Measurements from ENCODE around the gene PGA3.
"Not testable (repeated sequence)": the region's sequence is repeated elsewhere in the genome, so short reads cannot be mapped to it uniquely, and the experiment has no call there.

PGA3 gene

GRCh38 chr11:61173456-61173855 is 29.9 kb upstream of the PGA3 start:
- Histone ChIP-seq H3K27ac (ENCODE audit: low read depth, low read length) (no peak overlapping the region), H2BK15ac (replicated peaks; ENCODE audit: low read depth) (no peak overlapping the region), H3K79me1 (ENCODE audit: low read length) (no peaks in the 10 kb centered on the region), H4K5ac (ENCODE audit: low read length) (no peak overlapping the region), H3K27me3 (ENCODE audit: insufficient read depth, low read length, poor library complexity) (no peaks in the 10 kb centered on the region), H3K18ac (ENCODE audit: low read length) (no peak overlapping the region), H3K4me3 (ENCODE audit: low read length) (no peak overlapping the region), H3K9ac (ENCODE audit: low read length) (no peak overlapping the region), H2AK5ac (ENCODE audit: low read length) (no peak overlapping the region), H3K56ac (ENCODE audit: low read length) (no peak overlapping the region), H3K79me2 (ENCODE audit: control insufficient read depth, insufficient read depth, low read length) (no peaks in the 10 kb centered on the region), H3K36me3 (ENCODE audit: control insufficient read depth, insufficient read depth, low read length) (no peaks in the 10 kb centered on the region), H3K23ac (ENCODE audit: low read length) (no peak overlapping the region), H3K4me2 (ENCODE audit: low read length) (no peak overlapping the region), H4K8ac (ENCODE audit: low read depth, low read length) (no peak overlapping the region), H2BK120ac (ENCODE audit: low read depth, low read length) (no peak overlapping the region), H3K4me1 (ENCODE audit: control insufficient read depth, low read depth, low read length) (no peaks in the 10 kb centered on the region), H2BK5ac (ENCODE audit: low read length) (no peak overlapping the region), H3K4ac (ENCODE audit: low read depth, low read length) (no peak overlapping the region)
- WGBS (ENCODE audit: extremely low coverage, insufficient coverage, low lambda C conversion rate): no CpG with 5 or more reads among the region's 4 CpGs
- DNase-seq: no peak

- H2BK120ac ChIP-seq (ENCODE audit: low read depth, low read length): no peak overlapping the region
- H2BK15ac ChIP-seq (replicated peaks; ENCODE audit: low read depth): no peak overlapping the region
- no peak for DNase-seq
- no peaks in the 10 kb centered on the region for H3K4me1 ChIP-seq (ENCODE audit: control insufficient read depth, low read depth, low read length)
- H3K79me1 ChIP-seq (ENCODE audit: low read length): no peaks in the 10 kb centered on the region
- WGBS (ENCODE audit: extremely low coverage, insufficient coverage, low lambda C conversion rate): no CpG with 5 or more reads among the region's 6 CpGs
- H3K4ac ChIP-seq (ENCODE audit: low read depth, low read length): no peak overlapping the region
- H3K18ac ChIP-seq (ENCODE audit: low read length): no peak overlapping the region
- no peak overlapping the region for H3K56ac ChIP-seq (ENCODE audit: low read length)
- no peaks in the 10 kb centered on the region for H3K36me3 ChIP-seq (ENCODE audit: control insufficient read depth, insufficient read depth, low read length)
- no peak overlapping the region for H4K8ac ChIP-seq (ENCODE audit: low read depth, low read length)
- H3K79me2 ChIP-seq (ENCODE audit: control insufficient read depth, insufficient read depth, low read length): no peaks in the 10 kb centered on the region
- H3K27me3 ChIP-seq (ENCODE audit: insufficient read depth, low read length, poor library complexity): no peaks in the 10 kb centered on the region
- no peak overlapping the region for H3K4me2 ChIP-seq (ENCODE audit: low read length)
- no peak overlapping the region for H2AK5ac ChIP-seq (ENCODE audit: low read length)
- no peak overlapping the region for H2BK5ac ChIP-seq (ENCODE audit: low read length)
- H3K9ac ChIP-seq (ENCODE audit: low read length): no peak overlapping the region
- H3K23ac ChIP-seq (ENCODE audit: low read length): no peak overlapping the region
- no peak overlapping the region for H3K4me3 ChIP-seq (ENCODE audit: low read length)
- H4K5ac ChIP-seq (ENCODE audit: low read length): no peak overlapping the region
- no peak overlapping the region for H3K27ac ChIP-seq (ENCODE audit: low read depth, low read length)
Measured at GRCh38 chr11:61174273-61174672, 29.0 kb upstream of the PGA3 start.

- Histone ChIP-seq H3K9ac (ENCODE audit: low read length) (no peak overlapping the region), H3K4me3 (ENCODE audit: low read length) (no peak overlapping the region), H4K5ac (ENCODE audit: low read length) (no peak overlapping the region), H3K27ac (ENCODE audit: low read depth, low read length) (no peak overlapping the region), H4K8ac (ENCODE audit: low read depth, low read length) (no peak overlapping the region), H2AK5ac (ENCODE audit: low read length) (no peak overlapping the region), H3K79me1 (ENCODE audit: low read length) (no peaks in the 10 kb centered on the region), H3K4me2 (ENCODE audit: low read length) (no peak overlapping the region), H3K79me2 (ENCODE audit: control insufficient read depth, insufficient read depth, low read length) (no peaks in the 10 kb centered on the region), H2BK120ac (ENCODE audit: low read depth, low read length) (no peak overlapping the region), H2BK5ac (ENCODE audit: low read length) (no peak overlapping the region), H3K4ac (ENCODE audit: low read depth, low read length) (no peak overlapping the region), H3K56ac (ENCODE audit: low read length) (no peak overlapping the region), H2BK15ac (replicated peaks; ENCODE audit: low read depth) (no peak overlapping the region), H3K27me3 (ENCODE audit: insufficient read depth, low read length, poor library complexity) (no peaks in the 10 kb centered on the region), H3K23ac (ENCODE audit: low read length) (no peak overlapping the region), H3K4me1 (ENCODE audit: control insufficient read depth, low read depth, low read length) (no peaks in the 10 kb centered on the region), H3K18ac (ENCODE audit: low read length) (no peak overlapping the region), H3K36me3 (ENCODE audit: control insufficient read depth, insufficient read depth, low read length) (no peaks in the 10 kb centered on the region)
- no peak for DNase-seq
- no CpG with 5 or more reads among the region's 6 CpGs for whole genome bisulfite sequencing (ENCODE audit: extremely low coverage, insufficient coverage, low lambda C conversion rate)
Measured at GRCh38 chr11:61174949-61175348, 28.4 kb upstream of the PGA3 start.

- Histone ChIP-seq H2BK15ac (replicated peaks; ENCODE audit: low read depth) (no peak overlapping the region), H3K36me3 (ENCODE audit: control insufficient read depth, insufficient read depth, low read length) (no peaks in the 10 kb centered on the region), H3K4me3 (ENCODE audit: low read length) (no peak overlapping the region), H3K4ac (ENCODE audit: low read depth, low read length) (no peak overlapping the region), H2BK5ac (ENCODE audit: low read length) (no peak overlapping the region), H4K8ac (ENCODE audit: low read depth, low read length) (no peak overlapping the region), H3K18ac (ENCODE audit: low read length) (no peak overlapping the region), H4K5ac (ENCODE audit: low read length) (no peak overlapping the region), H3K4me1 (ENCODE audit: control insufficient read depth, low read depth, low read length) (no peaks in the 10 kb centered on the region), H2AK5ac (ENCODE audit: low read length) (no peak overlapping the region), H3K4me2 (ENCODE audit: low read length) (no peak overlapping the region), H2BK120ac (ENCODE audit: low read depth, low read length) (no peak overlapping the region), H3K79me2 (ENCODE audit: control insufficient read depth, insufficient read depth, low read length) (no peaks in the 10 kb centered on the region), H3K27me3 (ENCODE audit: insufficient read depth, low read length, poor library complexity) (no peaks in the 10 kb centered on the region), H3K79me1 (ENCODE audit: low read length) (no peaks in the 10 kb centered on the region), H3K9ac (ENCODE audit: low read length) (no peak overlapping the region), H3K56ac (ENCODE audit: low read length) (no peak overlapping the region), H3K27ac (ENCODE audit: low read depth, low read length) (no peak overlapping the region), H3K23ac (ENCODE audit: low read length) (no peak overlapping the region)
- no CpG with 5 or more reads among the region's 6 CpGs for WGBS (ENCODE audit: extremely low coverage, insufficient coverage, low lambda C conversion rate)
- no peak for DNase-seq
Measured at GRCh38 chr11:61176446-61176845, 26.9 kb upstream of the PGA3 start.

- WGBS (ENCODE audit: extremely low coverage, insufficient coverage, low lambda C conversion rate): no CpG with 5 or more reads among the region's 6 CpGs
- not testable (repeated sequence) for H3K4me1 ChIP-seq (ENCODE audit: control insufficient read depth, low read depth, low read length); H2BK120ac ChIP-seq (ENCODE audit: low read depth, low read length); H3K4me3 ChIP-seq (ENCODE audit: low read length); H3K4me2 ChIP-seq (ENCODE audit: low read length); H2BK5ac ChIP-seq (ENCODE audit: low read length); H4K5ac ChIP-seq (ENCODE audit: low read length); H3K36me3 ChIP-seq (ENCODE audit: control insufficient read depth, insufficient read depth, low read length); H3K27me3 ChIP-seq (ENCODE audit: insufficient read depth, low read length, poor library complexity); H3K27ac ChIP-seq (ENCODE audit: low read depth, low read length); H3K18ac ChIP-seq (ENCODE audit: low read length); DNase-seq; H2AK5ac ChIP-seq (ENCODE audit: low read length); H2BK15ac ChIP-seq (replicated peaks; ENCODE audit: low read depth); H4K8ac ChIP-seq (ENCODE audit: low read depth, low read length); H3K23ac ChIP-seq (ENCODE audit: low read length); H3K56ac ChIP-seq (ENCODE audit: low read length); H3K79me2 ChIP-seq (ENCODE audit: control insufficient read depth, insufficient read depth, low read length); H3K9ac ChIP-seq (ENCODE audit: low read length); H3K79me1 ChIP-seq (ENCODE audit: low read length); H3K4ac ChIP-seq (ENCODE audit: low read depth, low read length)
Measured at GRCh38 chr11:61180205-61180604, 23.1 kb upstream of the PGA3 start.

GRCh38 chr11:61181489-61181888 is 21.8 kb upstream of the PGA3 start:
- no peak overlapping the region for H2BK120ac ChIP-seq (ENCODE audit: low read depth, low read length)
- H4K8ac ChIP-seq (ENCODE audit: low read depth, low read length): no peak overlapping the region
- no peaks in the 10 kb centered on the region for H3K79me1 ChIP-seq (ENCODE audit: low read length)
- no peak for DNase-seq
- no peak overlapping the region for H3K4ac ChIP-seq (ENCODE audit: low read depth, low read length)
- H3K9ac ChIP-seq (ENCODE audit: low read length): no peak overlapping the region
- WGBS (ENCODE audit: extremely low coverage, insufficient coverage, low lambda C conversion rate): no CpG with 5 or more reads among the region's 4 CpGs
- H3K36me3 ChIP-seq (ENCODE audit: control insufficient read depth, insufficient read depth, low read length): no peaks in the 10 kb centered on the region
- no peak overlapping the region for H2BK15ac ChIP-seq (replicated peaks; ENCODE audit: low read depth)
- H3K23ac ChIP-seq (ENCODE audit: low read length): no peak overlapping the region
- H4K5ac ChIP-seq (ENCODE audit: low read length): no peak overlapping the region
- no peak overlapping the region for H2BK5ac ChIP-seq (ENCODE audit: low read length)
- H3K56ac ChIP-seq (ENCODE audit: low read length): no peak overlapping the region
- no peaks in the 10 kb centered on the region for H3K79me2 ChIP-seq (ENCODE audit: control insufficient read depth, insufficient read depth, low read length)
- H2AK5ac ChIP-seq (ENCODE audit: low read length): no peak overlapping the region
- H3K27ac ChIP-seq (ENCODE audit: low read depth, low read length): no peak overlapping the region
- H3K18ac ChIP-seq (ENCODE audit: low read length): no peak overlapping the region
- no peak overlapping the region for H3K4me3 ChIP-seq (ENCODE audit: low read length)
- no peak overlapping the region for H3K4me2 ChIP-seq (ENCODE audit: low read length)
- no peaks in the 10 kb centered on the region for H3K27me3 ChIP-seq (ENCODE audit: insufficient read depth, low read length, poor library complexity)
- H3K4me1 ChIP-seq (ENCODE audit: control insufficient read depth, low read depth, low read length): no peaks in the 10 kb centered on the region
